ENCODE data around the gene FBXL7.

- no peak for TF ChIP-seq EZH2 (IDR thresholded peaks at IDR 0.05; ENCODE audit: insufficient read depth, poor library complexity, severe bottlenecking)
- TF ChIP-seq EZH2phosphoT487 (IDR thresholded peaks at IDR 0.05; ENCODE audit: insufficient read depth, low read depth), result no peak
These were observed 40.0 kb downstream of the FBXL7 start for GRCh38 chr5:15539951-15540350.

Data from GM23248 (cell line).